GM19438 (cell line): ENCODE measurements around the gene NUP205.

Source experiments
- ATAC-seq: cut with Tn5 transposase; IDR thresholded peaks from one replicate; pipeline ENCODE4 v1.9.1; 2021; ENCODE audit warnings: low read depth; ENCODE audit not compliant: unreplicated experiment

The NUP205 gene

DNA sequence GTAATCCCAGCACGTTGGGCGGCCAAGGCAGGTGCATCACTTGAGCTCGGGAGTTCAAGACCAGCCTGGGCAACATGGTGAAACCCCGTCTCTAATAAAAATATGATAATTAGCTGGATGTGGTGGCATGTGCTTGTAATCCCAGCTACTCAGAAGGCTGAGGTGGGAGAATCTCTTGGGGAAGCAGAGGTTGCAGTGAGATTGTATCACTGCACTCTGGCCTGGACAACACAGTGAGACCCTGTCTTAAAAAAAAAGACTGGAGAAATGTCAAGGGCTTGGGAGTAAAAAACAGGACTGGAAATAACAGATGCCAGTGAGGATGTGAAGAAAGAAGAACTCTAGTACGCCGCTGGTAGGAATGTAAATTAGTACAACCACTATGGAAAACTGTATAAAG lies 16.7 kb upstream of the NUP205 start:
- ATAC-seq = no peak

DNA sequence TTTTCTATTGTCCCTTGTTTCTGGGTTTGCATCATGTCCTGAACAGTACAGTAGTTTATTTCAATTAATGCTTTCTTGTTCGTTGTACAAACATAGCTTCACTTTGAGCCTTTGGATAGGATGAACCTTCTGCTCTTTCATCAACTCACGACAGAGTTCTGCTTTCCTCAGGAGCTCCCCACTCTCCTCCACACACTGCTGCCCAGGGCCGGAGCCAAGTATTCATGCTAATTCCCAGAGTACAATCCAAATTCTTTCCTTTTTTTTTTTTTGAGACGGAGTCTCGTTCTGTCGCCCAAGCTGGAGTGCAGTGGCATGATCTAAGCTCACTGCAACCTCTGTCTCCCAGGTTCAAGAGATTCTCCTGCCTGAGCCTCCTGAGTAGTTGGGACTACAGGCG lies 7.5 kb upstream of the NUP205 start:
- no peak for ATAC-seq

DNA sequence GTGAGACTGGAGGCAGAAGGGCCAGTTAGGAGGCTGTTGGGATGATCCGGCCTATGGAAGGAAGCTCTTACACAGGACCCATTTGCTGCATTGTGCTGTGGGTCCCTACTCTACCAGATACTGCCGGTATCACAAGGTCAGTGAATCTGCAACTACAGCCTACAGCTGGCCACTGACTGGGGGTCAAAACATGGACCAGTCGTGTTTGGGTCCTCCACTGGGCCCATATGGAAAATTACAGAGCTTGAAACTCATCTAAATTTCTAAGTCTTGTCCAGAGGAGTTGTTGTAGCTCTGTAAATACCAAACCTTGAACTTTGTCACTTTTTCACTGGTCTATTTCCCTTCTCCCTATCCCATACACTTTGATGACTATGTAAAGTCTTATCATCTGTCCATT lies 5.6 kb upstream of the NUP205 start:
- no peak for ATAC-seq

DNA sequence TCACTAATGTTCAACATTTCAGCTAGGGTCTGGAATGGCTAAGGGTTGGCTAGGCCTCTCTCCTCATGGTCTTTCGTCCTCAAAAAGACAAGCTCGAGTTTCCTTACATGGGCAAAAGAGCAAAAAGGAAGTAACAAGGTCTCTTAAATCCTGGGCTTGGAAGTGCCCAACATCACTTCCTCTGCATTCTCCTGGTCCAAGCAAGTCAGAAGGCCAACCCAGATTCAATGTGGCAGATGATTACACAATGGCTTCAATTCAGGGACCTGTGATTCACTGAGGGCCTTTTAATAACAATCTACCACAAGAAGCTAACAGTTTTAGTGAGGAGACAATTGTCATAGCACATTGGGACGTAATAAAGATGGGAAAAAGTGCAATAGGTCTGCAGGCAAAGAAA lies 4.4 kb upstream of the NUP205 start:
- no peak for ATAC-seq

DNA sequence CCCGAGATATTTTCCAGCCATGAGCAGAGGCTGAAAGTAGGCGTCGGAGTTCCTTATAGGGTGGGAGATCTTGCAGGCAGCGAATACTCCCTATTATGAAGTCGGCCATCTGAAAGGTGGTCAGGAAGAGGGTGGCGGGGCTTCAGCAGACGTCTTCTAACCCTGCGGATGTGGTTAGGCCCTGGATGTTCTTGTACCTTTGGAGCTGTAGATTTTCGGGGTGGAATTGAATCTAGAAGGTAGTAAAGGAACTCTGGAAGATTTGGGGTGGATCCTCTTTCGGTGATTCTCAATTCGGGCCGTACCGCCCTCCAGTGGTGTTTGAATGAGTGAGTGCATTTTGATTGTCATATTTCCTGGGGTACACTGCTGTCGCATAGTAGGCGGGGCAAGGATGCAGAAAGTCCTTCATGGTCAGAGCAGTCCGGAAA lies 635 bp downstream of the NUP205 start:
- ATAC-seq = peak; percentile 62

DNA sequence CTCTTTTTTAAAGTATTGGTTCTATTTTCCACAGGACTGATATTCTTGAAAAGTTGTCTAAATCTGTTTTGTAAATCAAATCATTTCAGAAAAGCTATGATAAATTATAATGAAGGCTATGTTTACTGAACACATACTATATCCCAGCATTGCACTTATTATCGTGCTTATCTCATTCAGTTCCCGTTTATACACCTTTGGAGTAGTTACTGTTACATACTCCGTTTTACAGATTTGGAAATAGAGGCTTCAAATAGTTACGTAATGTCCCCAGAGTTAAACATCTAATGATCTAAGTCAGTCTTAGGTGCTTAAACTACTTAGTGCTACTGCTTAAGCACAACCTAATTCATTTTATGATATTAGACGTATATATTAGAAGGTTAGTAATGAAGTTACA lies 1.2 kb downstream of the NUP205 start:
- no peak for ATAC-seq

DNA sequence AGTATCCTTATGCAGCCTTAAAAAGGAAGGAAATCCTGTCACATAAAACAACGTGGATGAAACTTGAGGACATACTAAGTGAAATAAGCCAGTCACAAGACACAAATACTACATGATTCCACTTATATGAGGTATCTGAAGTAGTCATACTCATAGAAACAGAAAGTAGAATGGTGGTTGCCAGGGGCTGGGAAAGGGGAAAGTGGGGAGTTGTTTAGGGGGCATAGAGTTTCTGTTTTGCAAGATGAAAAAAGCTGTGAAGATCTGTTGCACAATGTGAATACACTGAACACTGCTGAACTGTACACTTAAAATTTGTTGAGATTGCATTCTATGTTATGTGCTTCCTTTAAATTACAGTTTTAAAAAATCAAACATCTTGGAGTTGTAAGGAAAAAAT lies 2.9 kb downstream of the NUP205 start:
- no peak for ATAC-seq

DNA sequence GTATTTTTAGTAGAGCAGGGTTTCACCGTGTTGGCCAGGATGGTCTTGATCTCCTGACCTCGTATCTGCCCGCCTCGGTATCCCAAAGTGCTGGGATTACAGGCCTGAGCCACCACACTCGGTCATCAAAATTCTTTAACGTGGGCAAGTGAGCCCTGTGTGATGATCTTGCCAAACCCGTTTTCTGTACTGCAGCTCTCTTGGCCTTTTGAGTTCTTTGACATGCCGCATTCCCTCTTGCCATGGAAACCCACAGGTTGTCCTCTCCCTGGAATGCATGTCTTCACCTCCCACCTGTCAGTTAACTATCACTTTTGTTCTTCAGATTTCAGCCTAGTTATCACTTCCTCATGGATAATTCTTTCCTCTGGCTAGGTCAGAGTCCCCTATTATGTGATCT lies 5.0 kb downstream of the NUP205 start:
- no peak for ATAC-seq

DNA sequence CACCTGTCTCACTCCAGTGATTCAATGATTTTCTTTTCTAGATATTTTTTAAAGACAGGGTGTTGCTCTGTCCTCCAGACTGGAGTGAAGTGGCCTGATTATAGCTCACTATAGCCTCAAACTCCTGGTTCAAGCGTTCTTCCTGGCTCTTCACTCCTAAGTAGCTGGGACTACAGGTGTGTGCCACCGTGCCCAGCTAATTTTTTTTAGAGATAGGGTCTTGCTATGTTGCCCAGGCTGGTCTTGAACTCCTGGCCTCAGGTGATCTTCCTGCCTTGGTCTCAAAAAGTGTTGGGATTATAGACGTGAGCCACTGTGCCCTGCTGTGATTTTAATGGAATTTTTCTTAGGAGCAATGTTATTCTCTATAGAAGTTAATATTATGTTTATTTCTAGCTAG lies 14.1 kb downstream of the NUP205 start:
- ATAC-seq = no peak

DNA sequence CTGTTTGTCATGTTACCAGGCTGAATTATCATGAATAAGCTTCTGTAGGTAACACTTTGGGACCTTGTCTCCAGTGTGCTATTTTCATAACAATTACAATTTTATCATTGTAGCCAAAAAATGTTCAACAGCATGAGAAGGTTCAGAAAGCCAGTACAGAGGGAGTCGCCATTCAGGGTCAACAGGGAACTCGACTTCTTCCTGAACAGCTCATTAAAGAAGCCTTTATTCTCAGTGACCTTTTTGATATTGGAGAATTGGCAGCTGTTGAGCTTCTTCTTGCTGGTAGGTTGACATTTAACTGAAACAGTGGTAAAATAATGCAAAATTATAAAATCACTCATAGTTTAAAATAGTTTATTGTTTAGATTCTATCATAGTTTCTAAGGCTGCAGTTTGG lies 15.8 kb downstream of the NUP205 start:
- ATAC-seq = no peak

DNA sequence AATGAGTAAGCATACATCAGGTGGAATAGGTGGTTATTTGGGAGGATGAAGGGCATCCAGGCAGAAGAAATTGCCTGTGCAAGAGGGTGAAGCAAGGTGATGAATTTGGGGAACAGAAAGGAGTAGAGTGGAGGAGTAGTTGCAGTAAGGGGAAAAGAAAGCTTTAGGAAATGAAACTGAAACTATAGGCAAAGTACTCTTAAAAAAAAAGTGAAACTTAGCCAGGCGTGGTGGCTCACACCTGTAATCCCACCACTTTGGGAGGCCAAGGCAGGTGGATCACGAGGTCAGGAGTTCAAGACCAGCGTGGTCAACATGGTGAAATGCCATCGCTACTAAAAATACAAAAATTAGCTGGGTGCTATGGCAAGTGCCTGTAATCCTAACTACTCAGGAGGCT lies 17.6 kb downstream of the NUP205 start:
- ATAC-seq = no peak

DNA sequence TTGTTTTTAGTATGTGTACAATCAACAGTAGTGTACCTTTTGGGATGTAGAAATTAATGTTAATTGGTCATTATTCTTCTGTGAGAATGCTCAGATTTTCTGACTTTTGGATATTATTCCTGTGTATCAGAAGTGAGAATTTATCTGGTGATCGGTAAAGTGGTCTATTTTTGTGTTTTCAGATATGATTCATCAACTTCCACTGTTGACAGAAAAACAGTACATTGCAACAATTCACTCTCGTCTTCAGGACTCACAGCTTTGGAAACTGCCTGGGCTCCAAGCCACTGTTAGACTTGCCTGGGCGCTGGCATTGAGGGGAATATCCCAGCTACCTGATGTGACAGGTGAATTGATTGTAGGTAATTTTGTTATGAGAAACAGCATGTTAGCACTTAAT lies 20.9 kb downstream of the NUP205 start:
- ATAC-seq = no peak

DNA sequence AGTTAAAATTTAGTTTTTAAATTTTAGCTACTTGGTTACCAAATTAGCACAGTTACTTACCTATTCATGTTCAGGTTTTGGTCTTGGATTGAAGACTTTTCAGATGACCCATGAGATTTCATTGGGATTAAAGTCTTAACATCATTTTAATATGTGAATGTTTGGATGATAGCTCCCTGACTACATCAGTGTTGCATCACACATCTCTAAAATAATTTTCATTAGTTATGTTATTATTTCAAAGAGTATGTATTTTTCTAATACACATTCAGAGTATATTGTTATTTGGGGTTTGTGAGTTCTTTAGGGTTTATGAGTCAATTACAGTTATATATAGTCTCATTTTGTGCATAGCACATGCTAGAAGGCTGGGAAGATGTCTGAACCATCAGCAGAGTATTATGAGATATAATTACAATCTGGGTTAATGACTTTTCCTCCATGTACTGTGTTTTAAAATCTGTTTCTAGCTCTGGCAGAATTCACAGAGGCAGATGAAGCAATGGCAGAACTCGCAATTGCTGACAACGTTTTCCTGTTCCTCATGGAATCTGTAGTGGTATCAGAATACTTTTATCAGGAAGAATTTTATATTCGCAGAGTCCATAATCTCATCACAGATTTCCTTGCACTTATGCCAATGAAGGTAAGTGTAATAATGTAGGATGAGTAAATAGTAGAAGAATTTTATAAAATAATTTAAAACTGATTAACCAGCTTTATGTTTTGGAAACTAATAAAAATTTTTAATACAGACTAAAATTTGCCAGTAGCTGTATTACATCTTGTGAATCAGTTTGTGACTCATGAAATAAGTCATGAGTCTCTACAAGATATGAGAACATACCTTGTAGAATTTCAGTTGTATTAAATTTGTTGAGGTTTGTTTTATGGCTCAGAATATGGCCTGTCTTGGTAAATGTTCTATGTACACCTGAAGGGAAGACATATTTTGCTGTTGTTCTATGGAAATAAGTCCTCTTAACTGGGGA lies 26.9 kb downstream of the NUP205 start:
- no peak for ATAC-seq

DNA sequence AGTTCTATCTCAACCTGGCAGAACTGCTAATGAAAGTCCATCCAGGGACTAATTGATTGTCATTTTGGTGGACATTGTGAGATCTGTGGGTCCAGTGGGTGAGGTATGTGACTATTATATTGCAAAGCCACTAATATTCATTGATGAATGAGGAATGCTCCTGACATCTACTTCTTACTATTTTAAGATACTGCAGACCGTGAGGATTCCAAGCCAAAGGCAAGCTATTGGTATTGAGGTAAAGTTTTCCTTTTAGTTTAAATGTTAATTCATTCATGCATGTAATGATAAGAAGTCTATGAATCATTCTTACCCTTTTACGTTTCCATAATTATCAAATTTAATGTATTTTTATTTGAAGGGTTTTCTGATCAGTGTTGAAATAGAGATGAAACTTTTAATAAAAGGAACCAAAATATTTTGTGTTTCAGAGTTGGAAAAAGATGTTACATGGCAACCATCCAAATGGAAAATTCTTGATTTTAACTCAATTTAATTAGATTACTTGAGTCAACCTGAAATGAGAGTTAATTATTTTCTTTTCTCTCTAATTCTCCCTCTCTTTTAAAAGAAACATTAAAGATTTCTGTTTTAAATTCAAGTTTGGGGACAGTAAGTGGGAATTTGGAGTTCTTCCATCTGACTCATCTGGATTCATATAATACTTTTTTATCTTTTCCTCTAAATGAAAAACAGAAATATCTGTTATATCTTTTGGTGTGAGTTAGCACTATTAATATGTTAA lies 39.6 kb downstream of the NUP205 start:
- ATAC-seq = no peak

DNA sequence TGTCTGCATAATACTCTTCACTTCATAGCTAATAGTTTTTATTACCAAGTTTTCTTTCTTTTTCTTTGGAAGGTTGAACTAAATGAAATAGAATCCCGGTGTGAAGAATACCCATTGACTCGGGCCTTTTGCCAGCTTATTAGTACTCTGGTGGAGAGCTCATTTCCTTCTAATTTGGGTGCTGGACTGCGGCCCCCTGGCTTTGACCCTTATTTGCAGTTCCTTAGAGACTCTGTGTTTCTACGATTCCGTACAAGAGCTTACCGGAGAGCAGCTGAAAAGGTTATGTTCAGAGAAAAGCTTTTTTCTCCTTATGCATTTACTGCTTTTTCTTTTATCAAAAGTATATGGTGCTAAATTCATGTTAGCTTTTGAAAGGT lies 40.2 kb downstream of the NUP205 start:
- ATAC-seq = no peak

DNA sequence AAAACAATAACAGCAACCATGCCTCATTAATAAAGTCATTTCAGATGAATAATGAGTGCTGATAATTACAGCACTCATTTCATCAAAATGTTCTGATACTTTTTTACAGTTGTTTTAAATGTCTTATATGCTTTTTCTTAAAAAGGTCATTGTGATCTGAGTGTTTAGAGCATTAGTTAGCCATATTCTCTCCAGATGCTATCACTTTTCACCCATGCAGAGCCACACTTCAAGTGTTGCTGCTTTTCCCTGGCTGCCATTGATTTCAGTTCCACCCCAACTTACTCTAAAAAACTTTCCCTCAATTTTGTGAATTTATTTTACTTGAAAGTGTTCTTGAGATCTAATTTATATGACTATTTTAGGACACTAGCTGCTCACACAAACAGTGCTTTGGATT lies 41.8 kb downstream of the NUP205 start:
- no peak for ATAC-seq

DNA sequence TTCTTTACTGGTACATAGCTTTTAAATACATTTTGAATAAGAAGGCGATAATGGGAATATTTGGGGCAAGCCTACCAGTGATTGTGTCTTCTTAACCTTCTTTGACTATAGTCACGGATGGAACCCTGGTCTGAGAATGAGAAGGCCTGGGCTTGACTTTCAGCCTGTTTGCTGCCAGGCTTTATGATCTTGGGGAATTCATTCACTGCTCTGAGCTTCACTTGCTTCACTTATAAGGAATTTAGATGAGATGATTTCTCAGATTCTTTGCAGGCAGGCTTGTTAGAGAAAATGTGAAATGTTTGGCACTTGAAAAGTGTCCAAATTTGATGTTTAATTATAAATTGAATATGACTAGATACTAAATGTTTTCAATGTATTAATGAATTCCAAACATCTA lies 42.5 kb downstream of the NUP205 start:
- ATAC-seq = no peak

DNA sequence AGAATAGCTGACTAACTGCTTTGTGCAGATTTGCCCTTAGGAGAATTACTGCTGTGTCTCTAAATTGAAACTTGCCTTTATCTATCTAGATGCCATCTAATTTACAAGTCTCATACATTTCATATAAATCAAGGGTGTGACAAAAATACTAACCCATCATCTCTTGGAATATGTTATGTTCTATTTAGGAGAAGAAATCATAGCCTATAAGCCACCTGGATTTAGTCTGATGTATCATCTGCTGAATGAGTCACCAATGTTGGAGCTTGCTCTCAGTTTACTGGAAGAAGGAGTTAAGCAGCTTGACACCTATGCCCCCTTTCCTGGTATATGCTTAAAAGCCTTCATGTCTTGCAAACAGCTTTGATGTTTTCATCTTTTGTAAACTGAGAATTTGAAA lies 43.5 kb downstream of the NUP205 start:
- ATAC-seq = no peak

DNA sequence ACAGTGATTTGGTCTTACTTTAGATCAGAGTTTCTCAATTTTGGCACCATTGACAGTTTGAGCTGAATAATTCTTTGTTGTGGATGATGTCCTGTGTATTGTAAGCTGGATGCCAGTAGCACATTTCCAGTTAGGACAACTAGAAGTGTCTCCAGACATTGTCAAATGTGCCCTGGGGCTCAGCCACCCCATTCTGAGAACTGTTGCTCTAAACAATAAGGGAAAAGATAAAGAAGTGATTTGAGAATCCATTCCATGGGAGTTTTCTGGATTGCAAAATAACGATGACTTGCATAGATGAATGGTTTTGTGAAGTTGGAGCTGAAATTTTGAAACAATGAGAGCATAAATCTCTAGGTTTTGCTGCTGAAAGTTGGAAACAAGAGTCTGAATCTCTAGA lies 44.6 kb downstream of the NUP205 start:
- no peak for ATAC-seq

DNA sequence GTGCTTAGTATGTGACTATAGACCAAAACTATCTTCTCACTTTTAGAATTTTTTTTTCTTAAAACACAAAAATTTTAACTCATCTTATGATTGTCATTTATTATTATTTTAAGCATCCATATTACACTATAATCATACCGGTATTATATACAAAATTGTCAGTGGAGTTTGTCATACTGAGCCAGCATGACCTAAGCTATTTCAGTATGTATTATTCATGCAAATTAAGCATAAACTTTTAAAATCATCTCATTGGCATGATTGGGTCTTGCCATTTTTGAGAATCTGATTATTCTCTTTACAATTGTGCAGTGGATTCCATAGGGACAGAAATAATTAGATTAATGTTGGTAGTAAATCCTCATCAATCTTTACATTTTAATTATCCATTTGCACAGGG lies 58.4 kb downstream of the NUP205 start:
- ATAC-seq = no peak

DNA sequence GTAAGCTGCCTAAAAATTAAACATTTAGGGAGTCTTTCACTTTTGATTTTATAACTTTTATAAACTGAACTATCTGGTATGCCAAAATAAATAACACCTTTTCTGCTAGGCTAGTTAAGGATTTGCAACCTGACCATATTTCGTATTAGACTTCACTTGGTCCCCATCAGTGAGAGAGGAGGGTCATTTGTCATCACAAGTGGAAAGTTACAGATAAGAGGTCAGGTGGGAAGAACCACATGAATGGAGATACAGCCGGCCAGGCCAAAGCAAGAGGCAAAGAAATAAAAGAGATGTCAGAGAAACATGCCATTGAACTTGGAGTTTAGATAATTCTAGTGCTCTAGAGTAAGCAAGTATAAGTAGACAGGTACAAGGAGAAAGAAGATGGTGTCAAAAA lies 60.1 kb downstream of the NUP205 start:
- ATAC-seq = no peak

DNA sequence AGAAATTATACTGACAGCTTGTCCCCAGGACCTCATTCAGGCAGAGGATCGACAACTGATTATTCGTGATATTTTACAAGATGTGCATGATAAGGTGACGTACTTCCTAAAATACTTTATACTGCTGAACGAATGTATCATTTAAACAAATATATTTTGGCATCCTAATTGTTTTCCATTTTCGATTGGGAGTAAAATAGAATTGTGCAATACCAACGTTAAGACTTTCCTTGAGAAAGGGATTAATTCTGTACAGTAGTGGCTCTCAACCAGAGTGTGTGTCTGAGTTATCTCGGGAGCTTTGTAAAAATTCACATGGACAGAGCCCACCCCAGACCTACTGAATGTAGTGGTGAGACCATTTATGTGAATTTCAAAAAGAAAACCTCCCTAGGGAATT lies 60.8 kb downstream of the NUP205 start:
- no peak for ATAC-seq
